ENCODE measurements around the gene RADIL.
"Not testable (repeated sequence)": the region's sequence is repeated elsewhere in the genome, so short reads cannot be mapped to it uniquely, and the experiment has no call there.

RADIL gene

GRCh38 chr7:4806983-4807597, 76.4 kb downstream of the RADIL start:
- ChIA-PET POLR2A (no interaction called here), CTCF (no interaction called here)
- TF ChIP-seq ELF4 (IDR thresholded peaks at IDR 0.05) (no peak), BHLHE40 (IDR thresholded peaks at IDR 0.05; ENCODE audit: borderline replicate concordance) (no peak)
- no peak for DNase-seq (ENCODE audit: extremely low spot score)

GRCh38 chr7:4805984-4806300, 77.6 kb downstream of the RADIL start:
- CTCF ChIA-PET: interaction anchor here (0.6 kb wide), 1 partner anchor 275 kb away, joined by 3 read pairs; no protein-coding TSS in a partner anchor
- POLR2A ChIA-PET: no interaction called here
- TF ChIP-seq TARDBP (IDR thresholded peaks at IDR 0.05) (no peak), PKNOX1 (IDR thresholded peaks at IDR 0.05) (peak; percentile 49; the same call in 1 of the 2 replicates)
- DNase-seq (ENCODE audit: extremely low spot score): no peak

DNA sequence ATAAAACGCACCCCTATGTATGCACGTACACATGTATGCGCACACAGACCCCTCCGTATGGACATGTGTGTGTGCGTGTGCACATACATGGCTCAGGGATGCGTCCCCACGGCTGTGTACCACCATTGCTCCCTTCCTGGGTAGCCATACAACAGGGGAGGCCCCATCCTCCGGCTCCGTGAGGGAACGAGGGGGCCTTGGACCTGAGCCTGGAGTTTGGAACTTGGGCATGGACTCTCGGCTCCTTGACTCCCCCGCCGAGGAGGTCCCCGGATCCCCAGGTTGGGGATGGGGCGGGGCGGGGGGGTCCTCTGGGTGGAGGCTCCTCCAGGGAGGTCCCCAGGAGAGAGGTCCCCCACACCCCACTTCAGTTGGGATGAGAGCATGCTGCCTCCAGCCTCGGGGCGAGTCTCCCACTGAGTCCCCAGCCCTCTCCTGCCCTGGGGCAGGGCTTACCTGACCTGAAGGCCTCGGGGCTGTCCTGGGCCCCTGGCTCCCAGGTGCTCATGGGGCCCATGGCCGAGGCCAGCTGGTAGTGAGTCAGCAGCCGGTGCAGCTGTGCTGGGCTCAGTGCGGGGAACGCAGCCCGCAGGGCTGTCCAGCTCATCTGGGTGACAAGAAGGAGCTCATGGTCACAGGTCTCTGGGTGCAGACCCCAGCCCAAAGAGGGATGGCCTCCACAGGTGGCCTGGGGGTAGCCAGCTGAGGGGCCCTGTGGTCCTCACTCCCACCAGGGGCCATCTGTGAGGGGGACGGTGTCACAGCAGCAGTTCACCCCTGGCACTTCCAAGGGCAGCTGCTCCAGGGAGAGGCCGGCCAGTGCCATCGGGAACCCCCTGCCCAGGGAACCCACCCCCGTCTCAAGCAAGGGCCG, 78.2 kb downstream of the RADIL start:
- POLR2A ChIA-PET: no interaction called here
- no peak for DNase-seq (ENCODE audit: extremely low spot score)
- CTCF ChIA-PET: no interaction called here
- no peak for TF ChIP-seq FOXM1 (IDR thresholded peaks at IDR 0.05; ENCODE audit: borderline replicate concordance)

GRCh38 chr7:4803397-4804241, 79.9 kb downstream of the RADIL start:
- CTCF ChIA-PET: no interaction called here
- POLR2A ChIA-PET: no interaction called here
- TF ChIP-seq CTBP1 (IDR thresholded peaks at IDR 0.05; ENCODE audit: borderline replicate concordance): no peak
- no peak for TF ChIP-seq NFRKB (IDR thresholded peaks at IDR 0.05)
- TF ChIP-seq L3MBTL2 (conservative IDR thresholded peaks at IDR 0.05): no peak
- no peak for TF ChIP-seq SP1 (IDR thresholded peaks at IDR 0.05)
- no peak for TF ChIP-seq SUZ12 (IDR thresholded peaks at IDR 0.05)
- no peak for TF ChIP-seq ELF4 (IDR thresholded peaks at IDR 0.05)
- no peak for TF ChIP-seq FOXM1 (IDR thresholded peaks at IDR 0.05; ENCODE audit: borderline replicate concordance)
- TF ChIP-seq ZNF384 (IDR thresholded peaks at IDR 0.05): no peak
- TF ChIP-seq LEF1 (IDR thresholded peaks at IDR 0.05; ENCODE audit: borderline replicate concordance): no peak
- TF ChIP-seq TARDBP (IDR thresholded peaks at IDR 0.05): no peak
- TF ChIP-seq HDGF (IDR thresholded peaks at IDR 0.05; ENCODE audit: borderline replicate concordance): no peak
- no peak for TF ChIP-seq FOXA1 (IDR thresholded peaks at IDR 0.05)
- no peak for TF ChIP-seq ARNT (IDR thresholded peaks at IDR 0.05)
- no peak for TF ChIP-seq BHLHE40 (IDR thresholded peaks at IDR 0.05; ENCODE audit: borderline replicate concordance)
- no peak for TF ChIP-seq FOXK2 (IDR thresholded peaks at IDR 0.05)
- no peak for TF ChIP-seq PKNOX1 (IDR thresholded peaks at IDR 0.05)
- no peak for DNase-seq (ENCODE audit: extremely low spot score)

GRCh38 chr7:4802577-4802976, 80.9 kb downstream of the RADIL start:
- CTCF ChIA-PET; DNase-seq (ENCODE audit: extremely low spot score); POLR2A ChIA-PET: not testable (repeated sequence)

DNA sequence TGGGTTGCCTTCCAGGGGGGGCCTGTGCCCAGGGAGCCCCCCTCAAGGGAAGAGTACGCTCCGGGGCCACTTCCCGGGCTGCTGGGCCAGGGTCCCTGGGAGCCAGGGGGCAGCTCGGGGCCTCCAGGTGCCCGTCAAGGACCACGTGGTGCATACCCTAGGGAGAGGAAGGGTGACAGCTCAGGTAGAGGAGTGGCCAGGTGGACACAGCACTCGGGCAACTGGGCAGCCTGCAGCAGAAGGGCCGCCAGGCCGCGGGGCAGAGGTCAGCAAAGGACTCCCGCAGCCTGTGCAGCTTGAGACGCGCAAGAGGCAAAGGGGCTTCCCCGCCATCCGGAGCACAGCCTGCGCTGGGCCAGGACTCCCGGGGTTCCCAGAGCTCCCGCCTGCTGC, 81.7 kb downstream of the RADIL start:
- CTCF ChIA-PET: no interaction called here

More for the DNA sequence above, 81.7 kb downstream of the RADIL start:
- TF ChIP-seq ELF4 (IDR thresholded peaks at IDR 0.05): no peak
- TF ChIP-seq CTBP1 (IDR thresholded peaks at IDR 0.05; ENCODE audit: borderline replicate concordance): no peak
- no peak for TF ChIP-seq FOXA1 (IDR thresholded peaks at IDR 0.05)
- no peak for TF ChIP-seq LEF1 (IDR thresholded peaks at IDR 0.05; ENCODE audit: borderline replicate concordance)
- TF ChIP-seq FOXM1 (IDR thresholded peaks at IDR 0.05; ENCODE audit: borderline replicate concordance): no peak
- no peak for TF ChIP-seq SP1 (IDR thresholded peaks at IDR 0.05)
- TF ChIP-seq TARDBP (IDR thresholded peaks at IDR 0.05): no peak
- no peak for TF ChIP-seq NFRKB (IDR thresholded peaks at IDR 0.05)
- TF ChIP-seq HDGF (IDR thresholded peaks at IDR 0.05; ENCODE audit: borderline replicate concordance): no peak
- TF ChIP-seq FOXK2 (IDR thresholded peaks at IDR 0.05): no peak
- no peak for TF ChIP-seq SUZ12 (IDR thresholded peaks at IDR 0.05)
- no peak for TF ChIP-seq ARNT (IDR thresholded peaks at IDR 0.05)
- no peak for TF ChIP-seq BHLHE40 (IDR thresholded peaks at IDR 0.05; ENCODE audit: borderline replicate concordance)
- TF ChIP-seq L3MBTL2 (conservative IDR thresholded peaks at IDR 0.05): no peak
- TF ChIP-seq PKNOX1 (IDR thresholded peaks at IDR 0.05): no peak
- TF ChIP-seq ZNF384 (IDR thresholded peaks at IDR 0.05): no peak
- POLR2A ChIA-PET: no interaction called here
- no peak for DNase-seq (ENCODE audit: extremely low spot score)

All from HEK293T (cell line).